ENCODE measurements around the gene VPS13C.
"Not testable (repeated sequence)": the region's sequence is repeated elsewhere in the genome, so short reads cannot be mapped to it uniquely, and the experiment has no call there.

The VPS13C gene

GRCh38 chr15:62054979-62055378 is 5.3 kb downstream of the VPS13C start:
- H3K4me3 ChIP-seq (ENCODE audit: low read depth, low read length) = no peak overlapping the region
- no peak for TF ChIP-seq CTCF (conservative IDR thresholded peaks at IDR 0.05; ENCODE audit: low read depth, low read length)

GRCh38 chr15:62053439-62054085 is 6.7 kb downstream of the VPS13C start:
- no peak overlapping the region for H3K4me3 ChIP-seq (ENCODE audit: low read depth, low read length)
- DNase-seq (ENCODE audit: low read depth) = no peak
- TF ChIP-seq CTCF (conservative IDR thresholded peaks at IDR 0.05; ENCODE audit: low read depth, low read length) = no peak

More at GRCh38 chr15:62054979-62055378, 5.3 kb downstream of the VPS13C start:
- no peak for DNase-seq (ENCODE audit: low read depth)

GRCh38 chr15:62052713-62053112 is 7.5 kb downstream of the VPS13C start:
- no peak overlapping the region for H3K4me3 ChIP-seq (ENCODE audit: low read depth, low read length)
- no peak for DNase-seq (ENCODE audit: low read depth)
- TF ChIP-seq CTCF (conservative IDR thresholded peaks at IDR 0.05; ENCODE audit: low read depth, low read length) = no peak

- no peak for TF ChIP-seq CTCF (conservative IDR thresholded peaks at IDR 0.05; ENCODE audit: low read depth, low read length)
- no peak for DNase-seq (ENCODE audit: low read depth)
- H3K4me3 ChIP-seq (ENCODE audit: low read depth, low read length) = no peak overlapping the region
These were observed 9.1 kb downstream of the VPS13C start for GRCh38 chr15:62051166-62051565.

GRCh38 chr15:62050115-62050514 is 10.1 kb downstream of the VPS13C start:
- no peak for TF ChIP-seq CTCF (conservative IDR thresholded peaks at IDR 0.05; ENCODE audit: low read depth, low read length)
- H3K4me3 ChIP-seq (ENCODE audit: low read depth, low read length) = no peak overlapping the region
- no peak for DNase-seq (ENCODE audit: low read depth)

GRCh38 chr15:62048254-62048653 is 12.0 kb downstream of the VPS13C start:
- DNase-seq (ENCODE audit: low read depth); H3K4me3 ChIP-seq (ENCODE audit: low read depth, low read length): not testable (repeated sequence)

- DNase-seq (ENCODE audit: low read depth) = no peak
- no peak for TF ChIP-seq CTCF (conservative IDR thresholded peaks at IDR 0.05; ENCODE audit: low read depth, low read length)
- H3K4me3 ChIP-seq (ENCODE audit: low read depth, low read length) = no peak overlapping the region
These were observed 12.9 kb downstream of the VPS13C start for GRCh38 chr15:62047282-62047827.

Measured in choroid plexus epithelial cell (primary cell).